B cell (primary cell): ENCODE measurements around the gene AK8.

Source experiments
- CTCF ChIP-seq: fragments of 200-600 bp; IDR thresholded peaks from one replicate; pipeline ENCODE4 v1.8.0; 2022; ENCODE audit warnings: antibody characterized with exemption, mild to moderate bottlenecking
- EZH2 ChIP-seq: IDR thresholded peaks from 2 replicates; pipeline ENCODE4 v1.6.1; 2012; ENCODE audit warnings: borderline replicate concordance, low read depth, mild to moderate bottlenecking, moderate library complexity, low read length; ENCODE audit not compliant: insufficient read depth, poor library complexity, severe bottlenecking

- TF ChIP-seq CTCF (no peak), EZH2 (no peak)
Observed at GRCh38 chr9:132780230-132781007, 97.7 kb downstream of the AK8 start.
